ENCODE measurements around the gene FXYD7. TPM values are rescaled to one million over a fixed set of nuclear protein-coding genes. Genes with fewer than 3 reads are reported as not detected.
A peak's percentile ranks its signal among the peaks of the same experiment; 100 is the strongest.

The FXYD7 gene
- total RNA-seq, 2 experiments from 2014 or later: 15.3 to 15.6 TPM

- TF ChIP-seq CTCF (IDR thresholded peaks at IDR 0.05): no peak
- Histone ChIP-seq H3K4me1 (ENCODE audit: insufficient read depth, low read length) (peaks cover 76% of the 10 kb centered on the region), H3K27me3 (ENCODE audit: control insufficient read depth in 1 of 2, insufficient read depth in 2 of 2, low read length in 2 of 2) (no peaks in the 10 kb centered on the region), H3K36me3 (ENCODE audit: insufficient read depth, low read length) (peaks cover 80% of the 10 kb centered on the region), H3K9me3 (ENCODE audit: control insufficient read depth in 1 of 2, insufficient read depth in 1 of 2, low read length in 2 of 2) (peaks cover 13 to 16% of the 10 kb centered on the region in 2 experiments), H3K27ac (ENCODE audit: low read depth in 1 of 2, low read length in 2 of 2) (no peak overlapping the region), H3K4me3 (ENCODE audit: low read length) (no peak overlapping the region)
- no peak for ATAC-seq (ENCODE audit: poor library complexity)
- Mint-ChIP-seq H3K27ac (peak overlapping the region; percentile 91), H3K4me3 (no peak overlapping the region), H3K36me3 (ENCODE audit: low read depth) (peaks cover 93% of the 10 kb centered on the region), H3K4me1 (ENCODE audit: low read depth) (peaks cover 67% of the 10 kb centered on the region), H3K9me3 (peaks cover 2% of the 10 kb centered on the region), H3K27me3 (no peaks in the 10 kb centered on the region)
- intact Hi-C loops (cut with DNase I, micrococcal nuclease): no loop called here
- CTCF ChIA-PET: no interaction called here
- no peak for DNase-seq
- POLR2A ChIA-PET: interaction anchor here (0.8 to 3.6 kb wide), 6 partner anchors 13 to 71 kb away, joined by 3 to 19 read pairs (median 4); partner anchors contain the start of gene FXYD5
Measured at GRCh38 chr19:35169221-35169995, 26.4 kb downstream of the FXYD7 start.

- H3K27me3 Mint-ChIP-seq: no peaks in the 10 kb centered on the region
- peak overlapping the region; percentile 91 for H3K27ac Mint-ChIP-seq
- Histone ChIP-seq H3K27me3 (ENCODE audit: control insufficient read depth in 1 of 2, insufficient read depth in 2 of 2, low read length in 2 of 2) (no peaks in the 10 kb centered on the region), H3K9me3 (ENCODE audit: control insufficient read depth in 1 of 2, insufficient read depth in 1 of 2, low read length in 2 of 2) (peaks cover 12 to 13% of the 10 kb centered on the region in 2 experiments), H3K27ac (ENCODE audit: low read depth in 1 of 2, low read length in 2 of 2) (no peak overlapping the region), H3K4me3 (ENCODE audit: low read length) (no peak overlapping the region), H3K36me3 (ENCODE audit: insufficient read depth, low read length) (peaks cover 69% of the 10 kb centered on the region), H3K4me1 (ENCODE audit: insufficient read depth, low read length) (peaks cover 76% of the 10 kb centered on the region)
- H3K36me3 Mint-ChIP-seq (ENCODE audit: low read depth): peaks cover 82% of the 10 kb centered on the region
- DNase-seq (no peak), ATAC-seq (ENCODE audit: poor library complexity) (no peak)
- ChIA-PET CTCF (no interaction called here), POLR2A (interaction anchor here (0.6 to 3.4 kb wide), 5 partner anchors 36 to 162 kb away, joined by 3 to 21 read pairs (median 6); no protein-coding TSS in a partner anchor)
- intact Hi-C loops (cut with DNase I, micrococcal nuclease): no loop called here
- no peak for TF ChIP-seq CTCF (IDR thresholded peaks at IDR 0.05)
- peaks cover 64% of the 10 kb centered on the region for H3K4me1 Mint-ChIP-seq (ENCODE audit: low read depth)
- H3K9me3 Mint-ChIP-seq: peaks cover 2% of the 10 kb centered on the region
- no peak overlapping the region for H3K4me3 Mint-ChIP-seq
Measured at GRCh38 chr19:35170359-35171061, 27.5 kb downstream of the FXYD7 start.

GRCh38 chr19:35171730-35172129 lies 28.7 kb downstream of the FXYD7 start:
- Mint-ChIP-seq H3K27me3 (no peaks in the 10 kb centered on the region), H3K9me3 (no peaks in the 10 kb centered on the region), H3K36me3 (ENCODE audit: low read depth) (peaks cover 70% of the 10 kb centered on the region), H3K4me3 (peak overlapping the region; percentile 27), H3K27ac (peak overlapping the region; percentile 85), H3K4me1 (ENCODE audit: low read depth) (peaks cover 63% of the 10 kb centered on the region)
- no peak overlapping the region for H3K4me3 ChIP-seq (ENCODE audit: low read length)
- DNase-seq: peak in 2 of 14 experiments; percentile 24 to 36
- POLR2A ChIA-PET: interaction anchor here (1.1 to 3.4 kb wide), 10 partner anchors 9 to 96 kb away, joined by 3 to 21 read pairs (median 6); partner anchors contain the start of gene FXYD5
- H3K27me3 ChIP-seq (ENCODE audit: control insufficient read depth in 1 of 2, insufficient read depth in 2 of 2, low read length in 2 of 2): no peaks in the 10 kb centered on the region
- H3K9me3 ChIP-seq (ENCODE audit: control insufficient read depth in 1 of 2, insufficient read depth in 1 of 2, low read length in 2 of 2): peaks cover under 1 to 1% of the 10 kb centered on the region in 2 experiments
- intact Hi-C loops (cut with DNase I, micrococcal nuclease): no loop called here
- ATAC-seq (ENCODE audit: poor library complexity): peak; percentile 32
- peaks cover 71% of the 10 kb centered on the region for H3K4me1 ChIP-seq (ENCODE audit: insufficient read depth, low read length)
- H3K36me3 ChIP-seq (ENCODE audit: insufficient read depth, low read length): peaks cover 57% of the 10 kb centered on the region
- no peak overlapping the region for H3K27ac ChIP-seq (ENCODE audit: low read depth in 1 of 2, low read length in 2 of 2)
- TF ChIP-seq CTCF (IDR thresholded peaks at IDR 0.05): no peak
- CTCF ChIA-PET: no interaction called here

All from CD4-positive, alpha-beta T cell (primary cell).